Transverse colon (tissue), 4 donors: ENCODE data around the gene SFXN5. TPM values are rescaled to one million over a fixed set of nuclear protein-coding genes. Genes with fewer than 3 reads are reported as not detected.

Source experiments
- DNase-seq: peaks from one replicate; pipeline ENCODE4 v3.0.0-alpha.2; 2019
- H3K27ac ChIP-seq, 4 donors: fragments of 200-600 bp; sonication (generic); 2 replicates each; pipeline ENCODE4 v1.5.1; 2016 to 2018; ENCODE audit warnings: inconsistent platforms in 4 of 4
- H3K27me3 ChIP-seq: fragments of 200-600 bp; sonication (generic); 2 replicates; pipeline ENCODE4 v1.5.1; 2017; ENCODE audit warnings: inconsistent platforms
- H3K36me3 ChIP-seq, 4 donors: fragments of 200-600 bp; sonication (generic); 2 replicates each; pipeline ENCODE4 v1.5.1; 2017 to 2019; ENCODE audit warnings: inconsistent platforms in 4 of 4
- H3K4me1 ChIP-seq, 4 donors: fragments of 200-600 bp; sonication (generic); 2 replicates each; pipeline ENCODE4 v1.5.1; 2017 to 2020; ENCODE audit warnings: inconsistent platforms in 4 of 4
- H3K4me3 ChIP-seq, 4 donors: fragments of 200-600 bp; sonication (generic); 1 replicate in 1 of 4; 2 replicates in 3 of 4; pipeline versions ENCODE4 v1.5.1 to v1.6.1; 2017 to 2019; ENCODE audit warnings: inconsistent platforms in 4 of 4
- H3K9me3 ChIP-seq, 2 donors: fragments of 200-600 bp; sonication (generic); 2 replicates each; pipeline ENCODE4 v1.5.1; 2017 to 2019; ENCODE audit warnings: inconsistent platforms in 2 of 2
- CTCF ChIP-seq, 5 experiments: fragments of 200-600 bp in 3 of 5; fragments of 450-650 bp in 2 of 5; sonication (generic) in 3 of 5; IDR thresholded peaks; 1 replicate in 2 of 5; 2 replicates in 3 of 5; pipeline ENCODE4 v1.5.1; 2016 to 2017; ENCODE audit warnings: antibody characterized with exemption in 5 of 5, inconsistent platforms in 3 of 5, mild to moderate bottlenecking in 2 of 5, moderate library complexity in 1 of 5
- EP300 ChIP-seq: sonication (generic); formaldehyde crosslinking; IDR thresholded peaks from one replicate; pipeline ENCODE4 v1.6.1; 2017; ENCODE audit warnings: antibody characterized with exemption, low read depth
- POLR2A ChIP-seq: fragments of 450-650 bp; IDR thresholded peaks from one replicate; pipeline ENCODE4 v1.6.1; 2016; ENCODE audit warnings: antibody characterized with exemption, mild to moderate bottlenecking, moderate library complexity
- POLR2AphosphoS5 ChIP-seq, 3 donors: sonication (generic); formaldehyde crosslinking; IDR thresholded peaks; one replicate each; pipeline ENCODE4 v1.6.1; 2016; ENCODE audit warnings: antibody characterized with exemption in 3 of 3
- WGBS, 2 donors: methylation state at CpG; one replicate each; pipeline ENCODE4 v1.1.5; 2018; ENCODE audit warnings: low coverage in 1 of 2; 5-methylcytosine and 5-hydroxymethylcytosine counted together
- in situ Hi-C, 4 donors: fragments of 200-750 bp; cut with MboI; loops; one replicate each; pipeline versions ENCODE4 v1.15.0 to v1.15.1; 2017; ENCODE audit warnings: low sequenced_read_pairs in 3 of 4, low pct_ligation_motif_present in 1 of 4, low pct_unique_long_range_greater_than_20kb in 1 of 4
- intact Hi-C: fragments of 100-400 bp; cut with DNase I; formaldehyde crosslinking; loops from one replicate; pipeline ENCODE4 v1.15.1; 2023; ENCODE audit warnings: low total_unique reads
- total RNA-seq, 4 donors: library from RNA; depleted of rRNA; stranded (reverse); fragments of >200 nt; gene quantifications; one replicate each; pipeline ENCODE4 v1.1.0, GENCODE V29; 2016

SFXN5 gene
- total RNA-seq, 4 donors from 2014 or later: 12.3 to 98.4 (median 42.7) TPM

DNA sequence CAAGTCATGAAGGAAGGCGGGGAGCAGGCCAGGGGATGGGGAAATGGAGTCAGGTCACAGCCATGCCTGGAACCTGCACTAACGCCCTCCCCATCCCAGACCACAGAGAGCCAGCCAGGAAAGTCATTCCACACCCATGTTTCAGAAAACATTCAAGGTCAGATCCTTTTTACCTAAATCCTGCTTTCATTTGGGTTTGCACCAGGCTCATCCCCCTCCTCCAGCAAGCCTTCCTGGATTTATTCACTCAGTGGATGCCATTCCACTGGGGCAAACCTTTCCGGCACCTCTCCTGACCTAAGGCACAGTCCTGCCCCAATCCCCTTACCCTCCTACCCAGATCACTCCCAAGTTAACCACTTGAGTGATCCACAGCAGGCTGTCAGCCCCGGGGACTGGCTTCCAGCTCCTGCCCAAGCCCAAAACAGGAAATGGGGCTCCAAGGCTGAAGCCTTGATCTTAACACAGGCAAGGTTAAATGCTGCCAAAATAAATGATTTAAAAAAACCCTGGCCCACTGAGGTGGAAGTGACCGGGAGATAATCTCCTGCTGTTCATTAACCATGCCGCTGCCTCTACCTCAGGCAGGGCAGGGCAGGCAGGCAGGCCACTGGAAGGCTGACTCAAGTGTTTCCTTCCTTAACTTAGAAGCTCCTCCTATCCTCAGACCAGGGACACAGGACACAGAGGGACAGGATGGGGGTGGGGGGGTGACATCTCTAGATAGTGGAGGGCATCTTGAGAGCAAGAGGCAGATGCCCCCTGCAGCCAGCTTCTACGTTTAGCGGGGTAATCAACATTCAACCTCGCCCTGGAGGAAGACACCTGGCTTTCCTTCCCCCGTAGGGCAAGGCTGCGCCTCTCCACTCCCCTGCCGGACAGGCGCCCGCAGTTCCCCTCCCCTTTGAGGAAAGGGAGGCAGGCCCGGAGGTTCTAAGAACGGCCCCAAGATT lies 39.8 kb upstream of the SFXN5 start:
- TF ChIP-seq POLR2A (peak; percentile 33), EP300 (no peak), POLR2AphosphoS5 (IDR thresholded peaks at IDR 0.05) (no peak), CTCF (IDR thresholded peaks at IDR 0.05) (peak in 1 of 5 experiments; percentile 15)
- intact Hi-C loops (no loop called here), in situ Hi-C loops (no loop called here)
- peaks cover 11 to 35% (median 25%) of the 10 kb centered on the region in 4 donors for H3K4me1 ChIP-seq
- WGBS, 2 donors: 18 to 29% methylated on average over 3 to 16 of the region's 16 CpGs
- peak overlapping the region; percentile 26 to 79 (median 64) for H3K4me3 ChIP-seq
- DNase-seq: peak; percentile 55
- no peaks in the 10 kb centered on the region for H3K36me3 ChIP-seq
- H3K27me3 ChIP-seq: no peaks in the 10 kb centered on the region
- peak overlapping the region; percentile 81 to 93 (median 91) for H3K27ac ChIP-seq
- no peaks in the 10 kb centered on the region for H3K9me3 ChIP-seq

GRCh38 chr2:73110168-73111072 lies 38.9 kb upstream of the SFXN5 start:
- no peaks in the 10 kb centered on the region for H3K36me3 ChIP-seq
- intact Hi-C loops: no loop called here
- no peak for DNase-seq
- peaks cover 11 to 35% (median 25%) of the 10 kb centered on the region in 4 donors for H3K4me1 ChIP-seq
- 87% methylated on average over 4 of the region's 4 CpGs; no CpG with 5 or more reads in 1 of the 2 donors for WGBS, 2 donors
- H3K4me3 ChIP-seq: peak overlapping the region in 1 of 4 donors; percentile 61
- in situ Hi-C loops: no loop called here
- TF ChIP-seq POLR2AphosphoS5 (IDR thresholded peaks at IDR 0.05) (no peak), EP300 (no peak), POLR2A (no peak), CTCF (IDR thresholded peaks at IDR 0.05) (no peak)
- no peaks in the 10 kb centered on the region for H3K9me3 ChIP-seq
- no peaks in the 10 kb centered on the region for H3K27me3 ChIP-seq
- H3K27ac ChIP-seq: peak overlapping the region; percentile 81 to 93 (median 91)

GRCh38 chr2:73109431-73110167 lies 38.1 kb upstream of the SFXN5 start:
- intact Hi-C loops (no loop called here), in situ Hi-C loops (loop anchor here in 1 of 4 donors (10.0 kb wide), 1 partner anchor 45 kb away; no protein-coding TSS in a partner anchor)
- no peaks in the 10 kb centered on the region for H3K27me3 ChIP-seq
- no peaks in the 10 kb centered on the region for H3K36me3 ChIP-seq
- H3K27ac ChIP-seq: peak overlapping the region in 1 of 4 donors; percentile 6
- no peak for DNase-seq
- no peak overlapping the region for H3K4me3 ChIP-seq
- H3K9me3 ChIP-seq: no peaks in the 10 kb centered on the region
- WGBS, 2 donors: 80 to 90% methylated on average over 1 to 5 of the region's 5 CpGs
- TF ChIP-seq CTCF (IDR thresholded peaks at IDR 0.05) (no peak), EP300 (no peak), POLR2A (no peak), POLR2AphosphoS5 (IDR thresholded peaks at IDR 0.05) (no peak)
- peaks cover 11 to 35% (median 25%) of the 10 kb centered on the region in 4 donors for H3K4me1 ChIP-seq
